HG03520 (cell line): Measurements from ENCODE around the gene SLC16A8.
A peak's percentile ranks its signal among the peaks of the same experiment; 100 is the strongest.

Experiments
- ATAC-seq: cut with Tn5 transposase; IDR thresholded peaks from one replicate; pipeline ENCODE4 v1.9.1; 2021; ENCODE audit warnings: mild to moderate bottlenecking, moderate library complexity; ENCODE audit not compliant: unreplicated experiment

The SLC16A8 gene

DNA sequence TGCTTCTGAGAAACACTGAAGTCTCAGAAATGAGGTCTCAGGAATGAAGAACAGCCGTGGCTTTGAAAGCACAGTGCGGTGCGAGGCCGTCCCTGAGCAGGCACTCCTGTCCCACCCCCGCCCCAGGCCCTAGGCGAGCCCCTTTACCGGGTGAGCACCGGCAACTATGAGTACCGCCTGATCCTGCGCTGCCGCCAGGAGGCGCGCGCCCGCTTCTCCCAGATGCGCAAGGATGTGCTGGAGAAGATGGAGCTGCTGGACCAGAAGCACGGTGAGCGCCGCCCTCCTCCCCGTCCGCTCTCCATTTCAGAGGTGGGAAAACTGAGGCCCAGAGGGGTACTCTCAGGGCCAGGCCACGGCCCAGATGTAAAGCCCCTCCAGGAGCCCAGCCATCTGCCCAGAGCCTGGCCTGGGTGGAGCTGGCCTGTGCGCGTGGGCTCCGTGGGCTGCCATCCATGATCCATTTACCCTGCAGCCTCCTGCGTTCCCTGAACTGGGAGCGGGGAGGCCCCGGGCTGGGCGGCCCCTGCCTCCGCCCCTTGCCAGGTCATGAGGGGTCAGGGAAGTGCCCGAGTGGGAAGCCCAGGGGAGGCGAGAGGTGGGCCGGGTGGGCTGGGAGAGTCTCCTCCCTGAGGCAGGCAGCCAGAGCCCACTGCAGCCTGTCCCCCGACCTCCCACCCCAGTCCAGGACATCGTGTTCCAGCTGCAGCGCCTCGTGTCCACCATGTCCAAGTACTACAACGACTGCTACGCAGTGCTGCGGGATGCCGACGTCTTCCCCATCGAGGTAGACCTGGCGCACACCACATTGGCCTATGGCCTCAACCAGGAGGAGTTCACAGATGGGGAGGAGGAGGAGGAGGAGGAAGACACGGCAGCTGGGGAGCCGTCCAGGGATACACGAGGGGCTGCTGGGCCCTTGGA, 9.5 kb downstream of the SLC16A8 start:
- no peak for ATAC-seq

DNA sequence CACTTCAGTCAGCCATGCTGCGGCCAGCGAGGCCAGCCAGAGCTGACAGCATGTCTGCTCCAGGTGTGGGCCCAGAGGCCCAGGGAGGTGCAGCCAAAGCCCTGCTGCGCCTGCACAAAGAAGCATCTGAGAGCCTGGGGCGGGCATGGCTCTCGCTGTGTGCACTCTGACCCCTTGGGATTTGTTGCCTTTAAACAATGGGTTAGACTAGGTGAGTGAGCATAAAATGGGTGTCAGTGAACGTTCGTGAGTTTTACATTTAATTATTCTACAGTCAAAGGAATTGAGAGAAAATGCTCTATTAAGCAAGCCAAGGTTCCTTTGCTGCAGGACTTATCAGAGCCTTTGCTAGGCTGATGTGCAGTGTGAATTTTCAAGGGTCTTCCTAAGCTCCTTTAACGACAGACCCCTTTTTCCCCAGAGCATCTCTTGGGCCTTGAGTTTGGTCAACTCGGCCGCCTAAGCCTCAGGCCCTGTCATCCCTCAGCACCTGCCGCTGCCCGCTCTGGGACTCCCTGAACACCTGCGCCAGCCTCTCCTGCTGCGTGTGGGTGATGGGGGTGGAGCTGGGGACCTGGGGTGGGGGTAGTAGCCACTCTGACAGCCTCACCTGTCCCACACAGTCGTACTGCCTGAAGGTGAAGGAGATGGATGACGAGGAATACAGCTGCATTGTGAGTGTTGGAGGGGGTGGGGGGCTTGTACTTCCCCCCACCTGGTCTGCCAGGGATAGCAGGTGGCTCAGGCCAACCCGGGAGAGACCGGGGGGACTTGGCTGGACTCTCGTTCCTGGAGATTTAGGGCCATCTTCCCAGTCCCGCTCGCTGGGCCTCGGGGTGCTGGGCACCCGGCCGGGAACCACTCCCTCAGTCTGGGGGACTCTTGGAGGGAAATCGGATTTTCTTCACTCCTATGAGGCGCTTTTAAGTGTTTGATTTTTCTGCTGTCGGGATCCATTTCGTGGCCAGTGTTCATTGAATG, 10.5 kb downstream of the SLC16A8 start:
- ATAC-seq: no peak

DNA sequence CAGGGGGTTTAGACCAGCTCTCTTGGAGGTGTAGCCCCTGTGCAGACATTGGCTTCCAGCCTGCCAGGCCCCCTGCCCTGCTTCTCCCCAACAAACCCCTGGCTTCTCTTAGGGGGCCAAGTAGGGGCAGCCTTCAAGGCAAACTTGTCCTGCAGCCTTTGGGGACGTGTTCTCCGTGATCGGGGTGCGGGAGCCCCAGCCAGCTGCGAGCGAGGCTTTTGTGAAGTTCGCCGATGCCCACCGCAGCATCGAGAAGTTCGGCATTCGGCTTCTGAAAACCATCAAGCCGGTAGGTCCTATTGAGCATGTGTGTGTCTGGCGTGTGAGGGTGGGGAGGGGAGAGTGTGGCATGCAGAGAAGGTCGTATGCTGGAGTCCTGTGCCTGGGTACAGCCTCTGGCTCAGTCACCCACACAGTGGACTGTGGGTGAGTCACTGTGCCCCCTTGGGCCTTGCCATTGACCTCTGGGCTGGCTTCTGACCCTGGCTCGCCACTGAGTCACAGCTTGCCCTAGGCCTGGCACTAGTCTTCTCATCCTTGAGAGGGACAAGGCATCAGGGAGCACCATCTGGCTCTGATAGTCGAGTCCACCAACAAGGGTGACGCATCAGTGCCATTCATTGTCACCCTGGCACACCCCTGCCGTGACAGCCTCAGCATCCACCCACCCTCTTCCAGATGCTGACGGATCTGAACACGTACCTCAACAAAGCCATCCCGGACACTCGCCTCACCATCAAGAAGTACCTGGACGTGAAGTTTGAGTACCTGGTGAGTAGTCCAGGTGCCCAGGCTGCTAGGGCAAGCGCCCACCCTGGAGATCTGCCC, 11.4 kb downstream of the SLC16A8 start:
- ATAC-seq: no peak

DNA sequence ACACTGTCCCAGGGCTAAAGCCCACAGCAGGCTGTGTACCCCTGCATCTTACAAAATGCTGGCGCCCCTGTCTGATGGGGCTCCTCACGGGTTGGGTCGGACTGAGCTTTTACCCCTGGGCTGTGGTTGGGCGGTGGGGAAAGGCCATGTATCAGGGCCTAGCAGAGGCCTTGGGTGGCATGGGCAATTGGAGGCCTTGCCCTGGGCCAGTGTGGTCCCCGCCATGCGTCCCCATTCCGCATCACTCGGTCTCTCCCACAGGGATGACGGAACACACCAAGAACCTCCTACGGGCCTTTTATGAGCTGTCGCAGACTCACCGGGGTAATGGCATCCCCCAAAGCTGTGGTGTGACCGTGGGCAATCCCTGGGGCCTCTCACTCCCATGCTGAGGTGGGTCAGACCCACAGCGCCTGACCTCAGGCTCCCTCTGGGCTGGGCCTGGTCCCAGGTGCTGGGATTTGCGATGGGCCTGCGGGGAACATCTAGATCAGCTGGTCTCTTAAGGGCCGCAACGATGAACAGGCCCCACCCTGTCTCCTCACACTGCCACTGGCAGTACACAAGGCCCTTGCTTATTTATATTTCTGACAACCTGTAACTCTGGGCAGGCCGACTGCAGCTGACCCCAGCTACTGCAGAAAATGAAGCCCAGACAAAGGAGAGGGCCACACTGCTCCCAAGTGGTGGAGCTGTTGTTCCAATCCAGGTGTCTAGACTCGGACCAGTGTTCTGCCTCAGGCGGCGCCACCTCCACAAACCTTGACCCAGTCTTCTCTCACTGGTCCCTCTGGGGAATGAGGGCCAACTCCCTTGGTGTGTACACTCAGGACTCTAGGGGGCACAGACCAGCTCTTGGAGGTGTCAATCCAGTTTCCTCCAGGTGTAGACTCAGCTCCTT, 12.3 kb downstream of the SLC16A8 start:
- no peak for ATAC-seq

DNA sequence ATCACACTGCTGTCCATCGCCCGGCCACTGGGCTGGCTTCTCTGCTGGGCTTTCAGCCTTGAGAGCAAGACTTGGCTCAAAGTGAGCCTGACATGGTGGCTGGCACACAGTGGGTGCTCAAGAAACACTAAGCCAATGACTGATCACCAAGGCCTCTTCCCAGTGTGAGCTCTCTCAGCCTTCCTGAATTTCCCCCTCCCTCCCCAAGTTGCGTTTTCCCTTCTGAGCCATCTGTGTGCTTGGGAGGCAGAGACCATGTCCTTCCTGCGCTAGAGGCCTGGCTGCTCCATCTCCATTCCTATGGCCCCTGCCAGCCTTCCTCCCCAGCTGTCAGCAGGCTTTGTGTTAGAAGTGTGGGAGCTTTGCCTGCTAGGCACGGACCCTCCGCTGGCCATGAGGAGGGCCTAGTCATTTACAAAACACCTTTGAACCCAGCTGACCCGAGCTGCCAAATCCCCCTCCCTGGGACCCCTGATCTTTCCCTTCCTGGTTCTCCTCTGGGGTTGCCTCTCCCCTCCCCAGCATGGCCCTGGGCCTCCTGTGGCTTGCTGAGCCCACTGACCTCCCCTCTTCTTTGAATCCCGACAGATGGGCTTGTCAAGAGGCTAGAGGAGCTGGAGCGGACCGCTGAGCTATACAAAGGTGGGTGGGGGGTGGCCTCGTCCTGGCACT, 13.6 kb downstream of the SLC16A8 start:
- ATAC-seq: no peak

DNA sequence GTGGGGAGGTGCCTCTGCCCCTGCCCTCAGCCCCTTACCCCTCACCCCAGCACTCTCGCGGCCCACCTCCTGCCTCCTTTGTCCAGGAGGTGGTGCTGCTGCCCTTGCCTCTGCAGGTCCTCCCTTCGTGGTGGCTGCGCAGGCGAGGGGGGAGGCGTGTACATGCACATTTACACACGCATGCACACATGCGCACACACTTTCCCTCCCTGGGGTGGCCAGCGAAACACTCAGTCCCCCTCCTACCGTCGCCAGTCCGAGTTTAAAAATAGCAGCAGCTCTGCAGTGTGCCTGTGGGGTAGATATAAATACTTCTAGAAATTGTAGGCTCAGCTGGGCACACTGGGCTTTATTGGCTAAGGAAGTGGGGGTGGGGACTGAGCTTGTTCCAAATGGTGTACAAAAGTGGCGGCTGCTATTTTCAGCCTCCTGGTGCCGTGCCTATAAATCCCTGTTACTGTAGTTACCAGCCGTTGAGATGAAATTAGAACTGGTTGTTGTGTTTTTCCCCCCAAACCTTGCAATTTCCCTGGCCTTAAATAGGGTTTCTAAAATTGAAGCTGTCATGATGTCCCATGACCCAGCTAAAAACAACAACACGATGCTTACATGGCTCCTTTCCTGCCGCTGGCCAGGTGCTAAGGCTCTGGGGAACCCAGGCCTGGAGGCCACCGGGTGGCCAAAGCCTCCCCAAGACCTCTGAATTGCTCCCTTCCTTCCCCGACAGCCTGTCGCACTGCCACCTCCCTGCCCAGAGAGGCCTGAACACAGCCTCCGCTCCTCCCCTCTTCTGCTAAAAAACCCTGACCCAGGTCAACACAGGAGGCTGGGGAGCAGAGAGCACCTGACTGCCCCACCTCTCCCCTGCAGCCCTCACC, 14.4 kb downstream of the SLC16A8 start:
- ATAC-seq: no peak

DNA sequence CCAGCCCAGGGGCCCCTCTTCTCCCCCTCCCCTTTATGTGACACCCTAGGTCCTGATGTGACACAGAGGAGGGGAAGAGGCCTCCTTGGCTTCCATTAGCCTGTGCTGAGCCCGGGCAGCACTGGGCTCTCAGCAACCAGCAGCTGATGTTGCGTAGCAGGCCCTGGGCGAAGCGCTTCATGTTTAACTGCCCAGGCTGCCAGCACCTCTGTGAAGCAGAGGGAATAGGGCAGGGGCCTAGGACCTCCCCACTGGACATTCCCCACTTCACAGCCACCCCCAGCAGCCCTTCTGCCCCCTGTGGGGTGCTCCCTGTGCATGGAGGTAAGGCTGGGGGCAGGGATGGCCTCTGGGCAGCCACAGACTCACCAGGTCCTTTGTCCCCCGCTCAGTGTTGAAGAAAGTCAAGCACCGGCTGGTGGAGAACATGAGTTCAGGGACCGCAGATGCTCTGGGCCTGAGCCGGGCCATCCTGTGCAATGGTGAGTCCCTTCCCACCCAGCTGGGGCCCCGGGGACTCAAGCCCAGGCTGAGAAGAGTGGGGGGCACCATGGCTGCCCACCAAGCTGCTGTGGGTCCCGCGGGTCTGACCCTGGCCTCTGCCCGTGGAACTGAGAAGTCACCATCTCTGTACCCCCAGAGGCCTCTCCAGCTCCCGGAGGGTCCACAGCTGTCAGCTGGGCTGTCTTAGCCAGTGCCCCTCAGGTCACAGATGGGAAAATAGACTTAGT, 15.2 kb downstream of the SLC16A8 start:
- ATAC-seq: no peak

DNA sequence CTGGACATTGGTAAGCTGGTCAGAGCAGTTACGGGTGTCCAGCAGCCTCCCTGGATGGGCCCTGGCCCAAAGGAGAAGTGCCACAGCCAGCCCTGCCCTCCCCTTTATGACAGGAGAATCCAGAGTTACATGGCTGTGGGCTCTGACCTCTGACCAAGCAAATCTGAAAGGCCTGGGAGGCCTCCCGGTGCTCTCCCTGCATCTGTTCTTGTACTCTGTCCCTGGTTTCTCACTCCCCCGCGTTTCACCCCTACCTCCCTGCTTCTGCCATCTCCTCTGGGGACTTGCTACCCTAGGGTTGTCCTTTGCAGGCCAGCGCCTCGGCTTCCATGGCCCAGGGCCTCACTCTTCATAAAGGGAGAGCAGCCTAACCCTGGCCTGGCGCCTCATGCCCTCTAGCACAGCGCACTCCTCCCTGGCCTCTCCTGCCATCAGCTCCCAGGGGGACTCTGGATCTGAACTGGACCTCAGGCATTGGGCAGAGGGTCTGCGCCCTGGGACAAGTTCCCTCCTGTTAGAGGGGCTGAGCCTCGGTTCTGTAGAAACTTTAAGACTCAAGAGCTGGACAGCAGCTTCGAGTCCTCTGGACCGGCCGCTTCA, 16.1 kb downstream of the SLC16A8 start:
- no peak for ATAC-seq

DNA sequence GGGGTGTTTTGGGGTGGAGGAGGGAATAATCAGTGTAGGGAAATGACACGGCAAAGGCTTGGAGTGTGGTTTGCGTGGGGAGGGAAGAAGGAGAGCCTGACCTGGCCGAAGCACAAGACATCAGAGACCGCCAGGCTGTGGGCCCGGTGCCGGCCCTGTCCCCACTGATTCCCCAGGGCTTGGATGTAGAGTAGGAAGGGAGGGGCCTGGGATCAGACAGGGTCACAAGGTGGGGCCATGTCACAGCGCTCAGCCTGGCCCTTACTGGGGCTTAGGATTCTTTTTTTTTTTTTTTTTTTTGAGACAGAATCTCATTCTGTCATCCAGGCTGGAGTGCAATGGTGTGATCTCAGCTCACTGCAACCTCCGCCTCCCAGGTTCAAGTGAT, 17.0 kb downstream of the SLC16A8 start:
- no peak for ATAC-seq

DNA sequence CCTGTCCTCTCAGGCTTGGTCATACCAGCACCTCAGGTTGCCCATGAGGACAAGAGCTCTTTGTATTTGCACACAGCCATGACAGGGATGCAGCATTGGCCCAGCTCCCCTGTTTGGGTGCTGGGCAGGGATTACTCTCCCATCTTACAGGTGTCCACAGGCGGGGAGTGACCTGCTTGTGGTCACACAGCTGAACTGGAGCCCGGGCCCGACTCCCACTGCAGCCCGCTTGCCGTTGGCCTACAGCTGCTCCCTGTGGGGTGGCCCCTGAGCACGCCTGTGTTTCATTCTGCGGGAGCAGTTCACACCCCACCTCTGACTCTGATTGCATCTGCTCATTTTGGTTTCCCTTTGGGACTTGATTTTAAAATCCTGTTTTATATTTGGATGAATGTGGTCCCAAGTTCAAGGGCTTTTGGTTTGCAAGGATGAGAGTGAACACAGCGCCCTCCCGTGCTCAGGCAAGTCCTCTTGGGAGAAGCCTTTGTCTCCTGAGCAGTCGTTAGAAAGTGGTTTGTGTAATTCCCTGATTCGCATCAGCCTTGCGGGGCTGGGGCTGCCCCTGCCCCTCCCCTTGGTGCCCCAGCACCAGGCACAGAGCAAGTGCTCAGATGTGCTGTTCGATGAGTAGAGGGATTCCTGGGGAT, 17.5 kb downstream of the SLC16A8 start:
- no peak for ATAC-seq

DNA sequence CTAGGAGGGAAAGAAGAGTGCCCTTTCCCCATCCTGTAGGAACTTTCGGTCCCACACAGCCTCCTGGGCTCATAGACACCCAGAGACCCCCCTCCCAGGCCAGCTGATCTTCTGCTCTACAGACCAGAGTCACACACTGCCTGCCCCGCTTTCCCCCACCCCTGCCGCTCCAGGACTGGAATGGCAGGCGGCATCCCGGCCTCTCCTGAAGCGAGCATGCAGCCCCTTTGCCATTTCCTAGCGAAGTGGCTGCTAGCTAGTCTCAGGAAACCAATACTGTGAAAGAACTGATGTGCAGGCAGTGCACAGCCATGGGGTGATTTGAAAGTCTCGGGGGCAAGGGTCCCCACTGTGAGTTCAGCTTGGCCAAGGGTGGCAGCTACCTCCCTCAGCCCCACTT, 18.4 kb downstream of the SLC16A8 start:
- ATAC-seq: no peak

DNA sequence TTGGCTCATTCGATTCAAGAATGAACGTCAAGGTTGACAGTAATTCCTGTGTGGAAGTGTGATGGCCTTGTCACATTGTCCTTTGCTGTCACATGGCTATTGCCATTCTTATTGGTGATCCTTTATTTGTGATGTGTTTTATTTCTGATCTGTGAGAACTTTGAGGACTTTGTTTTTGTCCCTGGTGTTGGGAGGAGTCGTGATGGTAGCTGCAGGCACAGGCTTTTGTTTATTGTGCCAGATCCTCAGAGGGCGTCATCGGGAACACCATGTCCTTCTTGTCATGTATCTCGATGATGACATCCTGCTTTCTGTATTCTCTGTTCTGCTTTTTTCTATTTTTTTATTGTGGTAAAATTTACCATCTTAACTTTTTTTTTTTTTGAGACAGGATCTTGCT, 21.2 kb downstream of the SLC16A8 start:
- no peak for ATAC-seq

DNA sequence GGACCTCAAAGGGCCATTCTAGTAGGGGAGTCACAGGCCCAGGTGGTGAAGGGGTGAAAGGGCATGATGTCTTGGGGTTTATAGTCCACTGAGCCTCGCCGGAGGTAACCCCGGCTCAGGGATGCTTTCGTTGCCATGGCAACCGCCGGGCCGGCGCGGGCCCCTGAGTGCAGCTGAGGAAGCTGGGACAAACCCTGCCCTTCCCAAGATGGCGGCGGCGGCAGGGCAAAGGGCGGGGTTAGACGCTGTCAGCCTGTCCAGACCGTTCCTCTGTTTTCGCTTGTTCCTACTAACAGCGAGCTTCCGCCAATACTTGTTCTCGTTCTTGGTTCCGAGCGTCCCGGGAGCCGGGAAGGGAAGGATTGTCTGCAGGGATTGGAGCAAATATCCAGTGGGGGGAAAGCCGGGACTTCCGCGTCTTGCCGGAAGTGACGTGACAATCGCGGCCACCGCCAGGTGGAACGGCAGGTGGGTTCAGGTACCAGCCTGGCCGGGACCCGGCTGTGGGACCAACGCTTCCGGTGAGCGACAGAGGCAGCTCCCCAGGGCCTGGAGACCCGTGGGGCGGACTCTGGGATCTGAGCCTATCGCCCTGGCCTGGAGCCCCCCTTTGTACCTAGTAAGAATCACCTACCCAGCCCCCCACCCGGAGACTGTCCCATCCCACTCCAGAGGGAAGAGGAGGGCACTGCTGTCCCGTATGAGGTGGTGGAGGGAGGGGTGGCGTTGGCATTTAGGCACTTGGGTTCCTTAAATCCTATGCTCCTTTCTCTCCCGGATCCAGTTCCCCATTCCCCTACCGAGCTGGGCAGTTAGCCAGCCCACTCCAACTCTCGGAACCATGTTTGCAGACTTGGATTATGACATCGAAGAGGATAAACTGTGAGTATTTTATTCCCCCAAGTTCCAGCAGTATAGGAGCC, 26.8 kb downstream of the SLC16A8 start, which contains the start of gene PICK1:
TSS of gene PICK1 (plus strand) at position 436 of the 923 bp plus-strand sequence. CDS start at position 842, 406 bp downstream.
- ATAC-seq: peak; percentile 53

DNA sequence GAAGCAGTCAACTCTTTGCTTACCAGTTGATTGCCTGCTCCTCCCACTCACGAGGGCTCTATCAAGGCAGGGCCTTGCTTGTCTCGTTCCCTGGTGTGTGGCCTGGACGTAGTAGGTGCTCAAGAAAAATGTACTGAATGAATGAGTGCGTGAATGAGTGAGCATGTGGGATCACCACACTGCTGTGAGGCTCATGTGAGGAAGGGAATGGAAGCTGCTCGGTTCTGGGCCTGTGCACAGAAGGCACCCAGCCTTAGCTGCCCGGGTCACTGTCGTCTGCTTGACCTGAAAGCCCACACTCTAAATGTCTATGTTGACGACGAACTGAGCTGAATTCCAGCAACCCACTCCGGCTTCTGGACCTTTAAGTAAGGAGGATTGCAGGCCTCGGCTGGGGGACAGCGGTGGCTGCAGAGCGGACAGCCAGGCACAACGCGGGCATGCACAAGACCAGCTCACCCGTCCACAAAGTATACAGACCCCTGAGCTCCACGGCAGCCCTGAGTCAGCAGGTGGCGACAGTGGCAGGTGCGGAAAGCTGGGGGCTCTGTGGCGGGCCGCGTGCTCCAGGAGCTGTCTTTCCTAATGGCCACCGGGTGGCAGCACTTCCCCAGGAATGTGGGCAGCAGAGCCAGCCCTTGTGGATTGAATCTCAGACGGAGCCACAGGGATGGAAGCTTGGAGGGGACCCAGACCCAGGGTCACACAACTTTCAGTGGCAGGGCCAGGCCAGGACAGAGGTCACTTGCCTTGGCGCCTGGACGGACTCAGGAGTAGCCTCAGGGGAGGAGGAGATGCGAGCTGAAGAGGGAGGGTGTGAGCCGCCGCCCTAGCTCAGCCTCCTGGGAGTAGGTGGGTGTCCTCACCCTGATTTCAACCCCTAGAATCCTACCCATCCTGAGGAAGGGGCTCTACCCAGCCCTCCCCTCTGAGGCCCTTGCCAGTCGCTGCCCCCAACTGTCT, 31.8 kb downstream of the SLC16A8 start:
- ATAC-seq: no peak
